Mucosa of rectum (tissue), 2 donors: ENCODE results near the gene CNOT4.

Experiments
- H3K27ac ChIP-seq, 2 donors: one replicate each; pipeline ENCODE4 v1.7.0; 2013; ENCODE audit warnings: inconsistent platforms in 2 of 2, low read depth in 2 of 2, low read length in 2 of 2
- H3K27me3 ChIP-seq, 2 donors: one replicate each; pipeline ENCODE4 v1.7.0; 2013; ENCODE audit warnings: low read length in 2 of 2; ENCODE audit not compliant: control insufficient read depth in 2 of 2, insufficient read depth in 2 of 2
- H3K36me3 ChIP-seq, 2 donors: one replicate each; pipeline ENCODE4 v1.7.0; 2013; ENCODE audit warnings: low read length in 2 of 2; ENCODE audit not compliant: control insufficient read depth in 2 of 2, insufficient read depth in 2 of 2
- H3K4me1 ChIP-seq, 2 donors: one replicate each; pipeline ENCODE4 v1.7.0; 2013; ENCODE audit warnings: low read length in 2 of 2, mild to moderate bottlenecking in 1 of 2; ENCODE audit not compliant: control insufficient read depth in 2 of 2, insufficient read depth in 2 of 2
- H3K4me3 ChIP-seq, 2 donors: one replicate each; pipeline ENCODE4 v1.7.0; 2013; ENCODE audit warnings: low read length in 2 of 2
- H3K9ac ChIP-seq, 2 donors: one replicate each; pipeline ENCODE4 v1.7.0; 2013; ENCODE audit warnings: low read length in 2 of 2, low read depth in 1 of 2, mild to moderate bottlenecking in 1 of 2
- H3K9me3 ChIP-seq, 2 donors: one replicate each; pipeline ENCODE4 v1.7.0; 2013; ENCODE audit warnings: low read length in 2 of 2; ENCODE audit not compliant: control insufficient read depth in 2 of 2
- donor health status: healthy.
- donor health status: Normal muscosa, but diverticular disease.

The CNOT4 gene

DNA sequence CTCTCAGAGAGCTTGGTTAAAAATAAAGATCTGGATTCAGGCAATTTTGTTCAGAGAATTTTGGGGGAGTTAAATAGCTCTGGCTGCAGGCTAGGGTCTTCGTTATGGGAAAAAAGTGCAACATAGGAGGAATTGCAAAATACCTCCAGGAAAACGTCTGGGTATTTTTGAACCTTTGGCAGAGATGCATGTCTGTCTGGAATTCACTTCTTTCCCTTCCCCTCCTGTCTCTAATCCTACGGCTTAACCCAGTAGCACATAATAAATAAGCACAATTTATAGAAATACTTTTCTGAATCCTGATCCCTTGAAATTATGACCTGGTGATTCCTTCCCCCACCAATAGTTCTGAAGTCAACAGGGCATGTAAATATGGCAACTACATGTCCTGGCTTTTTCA is 28.5 kb upstream of the CNOT4 start:
- H3K9ac ChIP-seq, result no peak overlapping the region

DNA sequence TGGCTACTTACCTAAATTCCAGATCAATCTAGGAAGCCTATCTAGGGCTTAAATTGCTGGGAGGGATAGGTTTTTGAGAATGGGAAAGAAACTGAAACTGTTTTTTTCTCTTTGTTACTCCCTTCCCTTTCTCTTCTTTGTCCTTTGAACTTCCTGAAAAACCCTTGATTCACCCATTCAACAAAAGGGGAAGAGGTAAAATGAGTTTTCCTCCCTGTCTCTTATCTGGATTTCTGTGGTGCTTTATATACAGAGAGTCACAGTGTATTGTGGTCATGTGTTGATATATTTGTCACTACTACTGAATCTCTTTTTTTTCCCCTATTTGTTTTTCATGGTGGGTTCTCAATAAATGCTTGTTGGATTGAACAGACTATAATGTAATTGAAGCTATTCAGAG is 28.0 kb upstream of the CNOT4 start:
- Histone ChIP-seq H3K4me3 (no peak overlapping the region), H3K4me1 (no peaks in the 10 kb centered on the region), H3K27me3 (no peaks in the 10 kb centered on the region), H3K9me3 (no peaks in the 10 kb centered on the region), H3K36me3 (no peaks in the 10 kb centered on the region), H3K27ac (no peak overlapping the region), H3K9ac (no peak overlapping the region)

More for the DNA sequence above, 28.5 kb upstream of the CNOT4 start:
- Histone ChIP-seq H3K27ac (no peak overlapping the region), H3K27me3 (no peaks in the 10 kb centered on the region), H3K4me1 (no peaks in the 10 kb centered on the region), H3K36me3 (no peaks in the 10 kb centered on the region), H3K4me3 (no peak overlapping the region), H3K9me3 (no peaks in the 10 kb centered on the region)

DNA sequence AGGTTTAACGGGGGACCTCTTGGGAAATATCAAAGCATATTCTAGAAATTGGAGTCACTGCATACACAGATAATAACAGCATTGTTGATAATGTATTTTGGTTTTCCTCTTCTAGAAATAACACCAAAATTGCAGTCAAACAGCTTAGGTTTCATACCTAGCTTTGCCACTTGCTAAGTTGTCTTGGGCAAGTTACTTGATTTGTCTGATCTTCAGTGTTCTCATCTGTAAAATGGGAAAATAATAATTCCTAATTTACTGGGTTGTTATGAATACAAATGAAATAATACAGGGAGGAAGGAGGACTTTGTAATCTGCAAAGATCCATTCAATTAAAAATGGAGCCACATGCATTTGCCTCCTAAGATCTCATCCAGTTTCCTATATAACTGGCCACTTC is 27.6 kb upstream of the CNOT4 start:
- Histone ChIP-seq H3K9ac (no peak overlapping the region), H3K4me1 (no peaks in the 10 kb centered on the region), H3K4me3 (no peak overlapping the region), H3K27ac (no peak overlapping the region), H3K9me3 (no peaks in the 10 kb centered on the region), H3K27me3 (no peaks in the 10 kb centered on the region), H3K36me3 (no peaks in the 10 kb centered on the region)

DNA sequence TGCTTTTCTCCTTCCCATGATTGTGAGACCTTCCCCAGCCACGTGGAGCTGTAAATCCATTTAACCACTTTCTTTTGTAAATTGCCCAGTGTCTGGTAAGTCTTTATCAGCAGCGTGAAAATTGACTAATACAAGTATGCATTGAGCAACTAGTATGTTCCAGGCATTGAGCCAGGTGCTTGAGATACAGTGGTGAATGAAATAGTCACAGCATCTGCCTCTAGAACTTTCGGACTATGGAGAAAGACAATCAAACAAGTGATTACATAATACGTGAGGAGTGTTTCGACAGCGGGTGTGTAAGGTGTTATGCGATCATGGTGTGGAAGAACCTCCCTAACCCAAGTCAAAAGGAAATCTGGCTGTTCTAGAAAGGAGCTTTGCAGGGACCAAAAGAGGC is 26.2 kb upstream of the CNOT4 start:
- Histone ChIP-seq H3K9ac (no peak overlapping the region), H3K27me3 (no peaks in the 10 kb centered on the region), H3K27ac (no peak overlapping the region), H3K9me3 (no peaks in the 10 kb centered on the region), H3K4me1 (no peaks in the 10 kb centered on the region), H3K4me3 (no peak overlapping the region), H3K36me3 (no peaks in the 10 kb centered on the region)

DNA sequence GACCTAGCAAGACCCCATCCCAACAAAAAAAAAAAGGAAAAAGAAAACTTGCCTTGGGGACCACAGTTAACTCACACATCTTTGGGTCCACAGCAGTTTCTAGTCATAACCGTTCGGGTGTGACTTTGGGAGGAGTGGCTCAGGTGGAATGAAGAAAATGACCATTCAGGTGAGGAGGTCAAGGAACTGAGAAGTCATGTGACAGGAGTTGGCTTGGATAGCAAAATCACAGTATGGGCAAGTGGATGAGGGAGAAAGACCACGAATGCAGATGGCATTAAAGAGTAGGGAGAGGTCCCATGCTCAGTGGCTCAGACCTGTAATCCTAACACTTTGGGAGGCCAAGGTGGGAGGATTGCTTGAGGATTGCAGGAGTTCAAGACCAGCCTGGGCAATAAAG is 17.1 kb upstream of the CNOT4 start:
- no peaks in the 10 kb centered on the region for H3K27me3 ChIP-seq
- H3K27ac ChIP-seq, result no peak overlapping the region
- no peaks in the 10 kb centered on the region for H3K4me1 ChIP-seq
- H3K9ac ChIP-seq, result no peak overlapping the region
- no peak overlapping the region for H3K4me3 ChIP-seq
- no peaks in the 10 kb centered on the region for H3K36me3 ChIP-seq
- no peaks in the 10 kb centered on the region for H3K9me3 ChIP-seq

DNA sequence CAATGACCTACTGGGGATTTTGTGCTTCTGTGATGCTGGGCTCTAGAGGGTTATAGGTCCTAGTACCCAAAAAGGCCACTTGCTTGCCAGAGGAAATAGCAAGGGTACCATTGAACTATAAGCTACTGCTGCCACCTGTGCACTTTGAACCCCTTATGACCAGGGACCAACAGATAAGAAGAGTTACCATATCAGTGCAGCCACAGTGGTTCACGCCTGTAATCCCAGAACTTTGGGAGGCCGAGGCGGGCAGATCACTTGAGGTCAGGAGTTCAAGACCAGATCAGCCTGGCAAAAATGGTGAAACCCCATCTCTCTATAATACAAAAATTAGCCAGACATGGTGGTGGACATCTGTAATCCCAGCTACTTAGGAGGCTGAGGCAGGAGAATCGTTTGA is 15.5 kb upstream of the CNOT4 start:
- H3K4me1 ChIP-seq, result no peaks in the 10 kb centered on the region
- H3K9me3 ChIP-seq, result no peaks in the 10 kb centered on the region
- H3K4me3 ChIP-seq, result no peak overlapping the region
- no peak overlapping the region for H3K27ac ChIP-seq
- H3K9ac ChIP-seq, result no peak overlapping the region
- H3K36me3 ChIP-seq, result no peaks in the 10 kb centered on the region
- no peaks in the 10 kb centered on the region for H3K27me3 ChIP-seq

DNA sequence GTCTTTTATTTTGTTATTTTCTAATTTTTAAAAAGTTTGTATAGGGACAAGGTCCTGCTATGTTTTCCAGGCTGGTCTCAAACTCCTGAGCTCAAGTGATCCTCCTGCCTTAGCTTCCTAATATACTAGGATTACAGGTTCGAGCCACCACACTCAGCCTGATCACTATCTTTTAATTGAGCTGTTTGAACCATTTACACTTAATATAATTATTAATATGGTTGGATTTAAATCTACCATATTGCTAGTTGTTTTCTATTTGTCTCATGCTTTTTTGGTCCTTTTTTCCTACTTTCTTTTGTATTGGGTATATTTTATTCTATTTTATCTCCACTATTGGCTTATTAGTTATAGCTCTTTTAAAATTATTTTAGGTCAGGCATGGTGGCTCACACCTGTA is 13.2 kb upstream of the CNOT4 start:
- Histone ChIP-seq H3K9me3 (no peaks in the 10 kb centered on the region), H3K27me3 (no peaks in the 10 kb centered on the region), H3K36me3 (no peaks in the 10 kb centered on the region), H3K4me1 (no peaks in the 10 kb centered on the region), H3K27ac (no peak overlapping the region), H3K9ac (no peak overlapping the region), H3K4me3 (no peak overlapping the region)

DNA sequence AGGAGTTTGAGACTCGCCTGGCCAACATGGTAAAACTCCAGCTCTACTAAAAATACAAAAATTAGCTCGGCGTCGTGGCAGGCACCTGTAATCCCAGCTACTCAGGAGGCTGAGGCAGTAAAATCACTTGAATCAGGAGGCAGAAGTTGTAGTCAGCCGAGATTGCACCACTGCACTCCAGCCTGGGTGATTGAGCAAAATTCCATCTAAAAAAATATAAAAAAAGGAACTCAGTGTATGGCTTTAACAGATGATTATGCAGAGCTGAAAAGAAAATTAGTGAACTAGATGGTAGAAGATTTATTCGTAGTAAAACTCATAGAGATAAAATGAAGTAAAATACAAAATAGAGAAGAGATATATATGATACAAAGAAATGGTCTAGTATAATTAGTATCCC is 12.6 kb upstream of the CNOT4 start:
- Histone ChIP-seq H3K36me3 (no peaks in the 10 kb centered on the region), H3K4me1 (no peaks in the 10 kb centered on the region), H3K4me3 (no peak overlapping the region), H3K9me3 (no peaks in the 10 kb centered on the region), H3K9ac (no peak overlapping the region), H3K27me3 (no peaks in the 10 kb centered on the region), H3K27ac (no peak overlapping the region)

DNA sequence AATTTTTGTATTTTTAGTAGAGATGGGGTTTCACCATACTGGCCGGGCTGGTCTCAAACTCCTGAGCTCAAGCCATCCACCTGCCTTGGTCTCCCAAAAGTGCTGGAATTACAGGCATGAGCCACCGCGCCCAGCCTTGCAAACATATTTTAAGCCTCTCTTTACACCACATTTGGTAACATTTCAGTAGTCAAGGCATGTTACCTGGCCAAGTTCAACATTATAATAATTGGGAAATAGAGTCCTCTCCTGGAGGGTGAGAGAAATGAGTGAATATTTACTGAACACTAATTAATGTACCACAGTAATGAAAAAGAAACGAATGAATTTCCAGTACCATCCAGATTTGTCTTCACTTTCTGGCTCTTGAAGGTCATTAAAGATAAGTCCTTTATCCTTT is 10.0 kb upstream of the CNOT4 start:
- no peaks in the 10 kb centered on the region for H3K9me3 ChIP-seq
- no peaks in the 10 kb centered on the region for H3K4me1 ChIP-seq
- H3K27ac ChIP-seq, result no peak overlapping the region
- no peaks in the 10 kb centered on the region for H3K36me3 ChIP-seq
- no peak overlapping the region for H3K4me3 ChIP-seq
- H3K9ac ChIP-seq, result no peak overlapping the region
- H3K27me3 ChIP-seq, result no peaks in the 10 kb centered on the region

DNA sequence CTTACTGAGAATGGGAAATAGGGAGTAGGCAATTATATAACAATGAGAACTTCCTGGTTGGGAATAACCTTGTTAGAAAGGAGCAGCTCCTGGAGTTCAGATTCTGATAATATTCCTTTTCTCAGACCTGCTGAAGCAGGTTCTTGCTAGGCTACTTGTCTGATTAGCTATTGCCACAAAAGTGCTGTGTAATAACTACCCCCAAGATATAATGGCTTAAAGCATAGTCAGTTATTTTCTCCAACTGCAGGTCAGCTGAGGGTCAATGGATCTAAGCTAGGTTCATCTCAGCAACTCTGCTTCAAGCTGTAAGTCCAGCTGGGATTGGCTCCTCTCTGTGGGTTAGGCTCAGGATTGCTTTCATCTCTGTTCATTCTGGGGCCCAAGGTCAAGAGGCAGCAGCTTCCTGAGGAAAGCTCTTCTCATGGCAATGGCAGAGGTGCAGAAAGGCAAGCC is 9.4 kb upstream of the CNOT4 start:
- H3K36me3 ChIP-seq, result no peaks in the 10 kb centered on the region
- H3K9ac ChIP-seq, result no peak overlapping the region
- H3K4me3 ChIP-seq, result no peak overlapping the region
- H3K4me1 ChIP-seq, result no peaks in the 10 kb centered on the region
- no peaks in the 10 kb centered on the region for H3K9me3 ChIP-seq
- no peak overlapping the region for H3K27ac ChIP-seq
- no peaks in the 10 kb centered on the region for H3K27me3 ChIP-seq

DNA sequence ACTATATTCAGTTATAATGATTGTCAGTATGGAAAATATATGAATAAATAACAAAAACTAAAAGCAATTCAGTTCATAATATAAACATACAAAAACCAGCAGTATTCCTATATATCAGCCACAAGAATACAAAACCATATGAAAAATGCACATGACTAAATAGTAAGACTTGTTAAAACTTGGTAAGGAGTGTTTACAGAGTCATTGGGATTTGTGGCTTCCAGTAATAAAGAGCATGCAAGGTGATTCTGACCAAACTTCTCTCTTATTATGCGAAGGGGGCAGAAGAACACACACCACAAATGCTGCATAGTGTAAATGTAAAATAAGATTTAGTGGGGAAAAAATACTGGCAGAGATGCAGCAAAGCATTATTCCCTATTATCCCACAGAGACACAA is 8.8 kb upstream of the CNOT4 start:
- no peaks in the 10 kb centered on the region for H3K4me1 ChIP-seq
- H3K9ac ChIP-seq, result no peak overlapping the region
- H3K27me3 ChIP-seq, result no peaks in the 10 kb centered on the region
- H3K36me3 ChIP-seq, result no peaks in the 10 kb centered on the region
- no peak overlapping the region for H3K27ac ChIP-seq
- no peak overlapping the region for H3K4me3 ChIP-seq
- H3K9me3 ChIP-seq, result no peaks in the 10 kb centered on the region
